COLO668 (cell line): ENCODE data around the gene PTCRA.
"Not testable (repeated sequence)": the region's sequence is repeated elsewhere in the genome, so short reads cannot be mapped to it uniquely, and the experiment has no call there.

Experiments used
- DNase-seq: peaks from one replicate; lab custom pipeline; 2025; ENCODE audit not compliant: unreplicated experiment; lab: John Stamatoyannopoulos, UW

PTCRA gene

GRCh38 chr6:42902429-42903263, 13.2 kb upstream of the PTCRA start:
- not testable (repeated sequence) for DNase-seq

GRCh38 chr6:42904467-42904866, 11.4 kb upstream of the PTCRA start:
- DNase-seq = no peak

- no peak for DNase-seq
Observed at GRCh38 chr6:42907336-42907735, 8.5 kb upstream of the PTCRA start.

- DNase-seq = no peak
Observed at GRCh38 chr6:42909835-42910234, 6.0 kb upstream of the PTCRA start.

GRCh38 chr6:42911171-42912021, 4.5 kb upstream of the PTCRA start:
- DNase-seq = peak; percentile 67

GRCh38 chr6:42914546-42914945, 1.3 kb upstream of the PTCRA start:
- no peak for DNase-seq

- no peak for DNase-seq
Observed at GRCh38 chr6:42916288-42916687, 435 bp downstream of the PTCRA start.

- no peak for DNase-seq
Observed at GRCh38 chr6:42921801-42922200, 5.9 kb downstream of the PTCRA start.

- no peak for DNase-seq
Observed at GRCh38 chr6:42923666-42924065, 7.8 kb downstream of the PTCRA start.

GRCh38 chr6:42925248-42925857, 9.5 kb downstream of the PTCRA start:
- DNase-seq = no peak

GRCh38 chr6:42928986-42929820, 13.3 kb downstream of the PTCRA start, which contains the start of gene CNPY3:
Gene CNPY3 (plus strand): TSS chr6:42929480. CDS start chr6:42929571, 91 bp downstream.
- peak; percentile 91 for DNase-seq

GRCh38 chr6:42929821-42930360, 14.0 kb downstream of the PTCRA start:
- peak; percentile 39 for DNase-seq

- no peak for DNase-seq
Observed at GRCh38 chr6:42932412-42932811, 16.6 kb downstream of the PTCRA start.

GRCh38 chr6:42933205-42933604, 17.4 kb downstream of the PTCRA start:
- no peak for DNase-seq

GRCh38 chr6:42935322-42935721, 19.5 kb downstream of the PTCRA start:
- DNase-seq = no peak

GRCh38 chr6:42936398-42936797, 20.5 kb downstream of the PTCRA start:
- DNase-seq = no peak

- no peak for DNase-seq
Observed at GRCh38 chr6:42937548-42938427, 21.9 kb downstream of the PTCRA start.

GRCh38 chr6:42938428-42938796, 22.6 kb downstream of the PTCRA start:
- no peak for DNase-seq

GRCh38 chr6:42938987-42939809, 23.3 kb downstream of the PTCRA start:
- no peak for DNase-seq
